ENCODE measurements around the gene MEX3A. TPM values are rescaled to one million over a fixed set of nuclear protein-coding genes. Genes with fewer than 3 reads are reported as not detected.

MEX3A gene
- total and polyA plus RNA-seq, 10 of the 15 experiments (the other 5 are each of a cell fraction or from before 2014, with no cell fraction given): 0.11 to 5.1 (median 1.7) TPM

Other genes with a start within 250 kb of the MEX3A start
Only the 7 nearest of the 20 such genes appear.
- 71.2 and 84.4 TPM in 2 replicates for gene ARHGEF2, start 103.9 kb downstream of the MEX3A start, total RNA-seq (2014; rRNA removed)
- gene ARHGEF2, start 103.9 kb downstream of the MEX3A start, total RNA-seq (2014; rRNA removed; fragmentation: Illumina TruSeq; extraction: Trizol): 40.4 and 44.9 TPM in 2 replicates
- 113 and 116 TPM in 2 replicates for gene ARHGEF2, start 103.9 kb downstream of the MEX3A start, total RNA-seq (2021)
- gene ARHGEF2, start 103.9 kb downstream of the MEX3A start, polyA plus RNA-seq (2011; rRNA removed): 48.7 and 88.1 TPM in 2 replicates
- 64.4 and 80.8 TPM in 2 replicates for gene ARHGEF2, start 103.9 kb downstream of the MEX3A start, polyA plus RNA-seq (2014; fragmentation: Illumina TruSeq; extraction: Trizol)
- 10 to 100 TPM in 1 of 2 experiments, 1 to 10 TPM in 1; 8.1 to 10.6 TPM for gene ARHGEF2, start 103.9 kb downstream of the MEX3A start, polyA plus RNA-seq (2014; fragmentation: Nextera tagmentation; extraction: Ambion mirVana)
- 87.0 and 89.9 TPM in 2 replicates for gene ARHGEF2, start 103.9 kb downstream of the MEX3A start, polyA plus RNA-seq (2014; rRNA removed)
- gene ARHGEF2, start 103.9 kb downstream of the MEX3A start, polyA plus RNA-seq (2016; fragmentation: Nextera tagmentation; extraction: Ambion mirVana): 10 to 100 TPM; 57.1 to 58.9 TPM
- 304 and 309 TPM in 2 replicates for gene SSR2, start 61.5 kb downstream of the MEX3A start, total RNA-seq (2014; rRNA removed)
- gene SSR2, start 61.5 kb downstream of the MEX3A start, total RNA-seq (2014; rRNA removed; fragmentation: Illumina TruSeq; extraction: Trizol): 253 and 257 TPM in 2 replicates
- gene SSR2, start 61.5 kb downstream of the MEX3A start, total RNA-seq (2021): 207 and 208 TPM in 2 replicates
- 434 and 553 TPM in 2 replicates for gene SSR2, start 61.5 kb downstream of the MEX3A start, polyA plus RNA-seq (2011; rRNA removed)
- 443 and 504 TPM in 2 replicates for gene SSR2, start 61.5 kb downstream of the MEX3A start, polyA plus RNA-seq (2014; fragmentation: Illumina TruSeq; extraction: Trizol)
- 100 to 1,000 TPM; 395 to 407 TPM for gene SSR2, start 61.5 kb downstream of the MEX3A start, polyA plus RNA-seq (2014; fragmentation: Nextera tagmentation; extraction: Ambion mirVana)
- 300 and 320 TPM in 2 replicates for gene SSR2, start 61.5 kb downstream of the MEX3A start, polyA plus RNA-seq (2014; rRNA removed)
- 100 to 1,000 TPM; 226 to 238 TPM for gene SSR2, start 61.5 kb downstream of the MEX3A start, polyA plus RNA-seq (2016; fragmentation: Nextera tagmentation; extraction: Ambion mirVana)
- gene UBQLN4, start 28.7 kb downstream of the MEX3A start, total RNA-seq (2014; rRNA removed): 18.7 and 19.6 TPM in 2 replicates
- 14.9 and 15.9 TPM in 2 replicates for gene UBQLN4, start 28.7 kb downstream of the MEX3A start, total RNA-seq (2014; rRNA removed; fragmentation: Illumina TruSeq; extraction: Trizol)
- gene UBQLN4, start 28.7 kb downstream of the MEX3A start, total RNA-seq (2021): 31.9 and 37.3 TPM in 2 replicates
- gene UBQLN4, start 28.7 kb downstream of the MEX3A start, polyA plus RNA-seq (2011; rRNA removed): 32.5 and 44.6 TPM in 2 replicates
- gene UBQLN4, start 28.7 kb downstream of the MEX3A start, polyA plus RNA-seq (2014; fragmentation: Illumina TruSeq; extraction: Trizol): 24.9 and 27.3 TPM in 2 replicates
- 10 to 100 TPM; 10.0 to 17.3 TPM for gene UBQLN4, start 28.7 kb downstream of the MEX3A start, polyA plus RNA-seq (2014; fragmentation: Nextera tagmentation; extraction: Ambion mirVana)
- 31.2 and 32.8 TPM in 2 replicates for gene UBQLN4, start 28.7 kb downstream of the MEX3A start, polyA plus RNA-seq (2014; rRNA removed)
- gene UBQLN4, start 28.7 kb downstream of the MEX3A start, polyA plus RNA-seq (2016; fragmentation: Nextera tagmentation; extraction: Ambion mirVana): 10 to 100 TPM; 18.9 to 20.6 TPM
- gene LAMTOR2, start 27.7 kb downstream of the MEX3A start, total RNA-seq (2014; rRNA removed): 76.3 and 90.3 TPM in 2 replicates
- 77.3 and 80.2 TPM in 2 replicates for gene LAMTOR2, start 27.7 kb downstream of the MEX3A start, total RNA-seq (2014; rRNA removed; fragmentation: Illumina TruSeq; extraction: Trizol)
- 73.5 and 73.9 TPM in 2 replicates for gene LAMTOR2, start 27.7 kb downstream of the MEX3A start, total RNA-seq (2021)
- gene LAMTOR2, start 27.7 kb downstream of the MEX3A start, polyA plus RNA-seq (2011; rRNA removed): 37.4 and 72.0 TPM in 2 replicates
- 34.9 and 71.9 TPM in 2 replicates for gene LAMTOR2, start 27.7 kb downstream of the MEX3A start, polyA plus RNA-seq (2014; fragmentation: Illumina TruSeq; extraction: Trizol)
- 100 to 1,000 TPM; 225 to 264 TPM for gene LAMTOR2, start 27.7 kb downstream of the MEX3A start, polyA plus RNA-seq (2014; fragmentation: Nextera tagmentation; extraction: Ambion mirVana)
- 104 and 123 TPM in 2 replicates for gene LAMTOR2, start 27.7 kb downstream of the MEX3A start, polyA plus RNA-seq (2014; rRNA removed)
- 100 to 1,000 TPM; 139 to 160 TPM for gene LAMTOR2, start 27.7 kb downstream of the MEX3A start, polyA plus RNA-seq (2016; fragmentation: Nextera tagmentation; extraction: Ambion mirVana)
- gene RAB25, start 21.3 kb downstream of the MEX3A start, total RNA-seq (2014; rRNA removed): not detected in 2 replicates
- gene RAB25, start 21.3 kb downstream of the MEX3A start, total RNA-seq (2014; rRNA removed; fragmentation: Illumina TruSeq; extraction: Trizol): not detected in 2 replicates
- gene RAB25, start 21.3 kb downstream of the MEX3A start, total RNA-seq (2021): 0.29 and 0.36 TPM in 2 replicates
- 0.22 and 0.45 TPM in 2 replicates for gene RAB25, start 21.3 kb downstream of the MEX3A start, polyA plus RNA-seq (2011; rRNA removed)
- 0.16 TPM in 1 of 2 replicates, not detected in the other for gene RAB25, start 21.3 kb downstream of the MEX3A start, polyA plus RNA-seq (2014; fragmentation: Illumina TruSeq; extraction: Trizol)
- not detected for gene RAB25, start 21.3 kb downstream of the MEX3A start, polyA plus RNA-seq (2014; fragmentation: Nextera tagmentation; extraction: Ambion mirVana)
- gene RAB25, start 21.3 kb downstream of the MEX3A start, polyA plus RNA-seq (2014; rRNA removed): 0.44 TPM in 1 of 2 replicates, not detected in the other
- gene RAB25, start 21.3 kb downstream of the MEX3A start, polyA plus RNA-seq (2016; fragmentation: Nextera tagmentation; extraction: Ambion mirVana): not detected
- 130 and 136 TPM in 2 replicates for gene LMNA, start 32.2 kb upstream of the MEX3A start, total RNA-seq (2014; rRNA removed)
- gene LMNA, start 32.2 kb upstream of the MEX3A start, total RNA-seq (2014; rRNA removed; fragmentation: Illumina TruSeq; extraction: Trizol): 31.6 and 35.1 TPM in 2 replicates
- gene LMNA, start 32.2 kb upstream of the MEX3A start, total RNA-seq (2021): 188 and 189 TPM in 2 replicates
- 37.3 and 52.9 TPM in 2 replicates for gene LMNA, start 32.2 kb upstream of the MEX3A start, polyA plus RNA-seq (2011; rRNA removed)
- gene LMNA, start 32.2 kb upstream of the MEX3A start, polyA plus RNA-seq (2014; fragmentation: Illumina TruSeq; extraction: Trizol): 9.6 and 30.1 TPM in 2 replicates
- 1 to 10 TPM in 1 of 2 experiments, under 1 TPM in 1; 0.42 to 6.0 TPM for gene LMNA, start 32.2 kb upstream of the MEX3A start, polyA plus RNA-seq (2014; fragmentation: Nextera tagmentation; extraction: Ambion mirVana)
- gene LMNA, start 32.2 kb upstream of the MEX3A start, polyA plus RNA-seq (2014; rRNA removed): 101 and 109 TPM in 2 replicates
- 100 to 1,000 TPM; 320 to 334 TPM for gene LMNA, start 32.2 kb upstream of the MEX3A start, polyA plus RNA-seq (2016; fragmentation: Nextera tagmentation; extraction: Ambion mirVana)
- 24.4 and 36.5 TPM in 2 replicates for gene SEMA4A, start 71.1 kb upstream of the MEX3A start, total RNA-seq (2014; rRNA removed)
- 16.5 and 17.2 TPM in 2 replicates for gene SEMA4A, start 71.1 kb upstream of the MEX3A start, total RNA-seq (2014; rRNA removed; fragmentation: Illumina TruSeq; extraction: Trizol)
- 46.3 and 52.1 TPM in 2 replicates for gene SEMA4A, start 71.1 kb upstream of the MEX3A start, total RNA-seq (2021)
- gene SEMA4A, start 71.1 kb upstream of the MEX3A start, polyA plus RNA-seq (2011; rRNA removed): 10.5 and 20.9 TPM in 2 replicates
- gene SEMA4A, start 71.1 kb upstream of the MEX3A start, polyA plus RNA-seq (2014; fragmentation: Illumina TruSeq; extraction: Trizol): 25.7 and 31.2 TPM in 2 replicates
- gene SEMA4A, start 71.1 kb upstream of the MEX3A start, polyA plus RNA-seq (2014; fragmentation: Nextera tagmentation; extraction: Ambion mirVana): 1 to 10 TPM; 2.6 to 3.4 TPM
- 34.4 and 38.4 TPM in 2 replicates for gene SEMA4A, start 71.1 kb upstream of the MEX3A start, polyA plus RNA-seq (2014; rRNA removed)
- gene SEMA4A, start 71.1 kb upstream of the MEX3A start, polyA plus RNA-seq (2016; fragmentation: Nextera tagmentation; extraction: Ambion mirVana): 10 to 100 TPM; 60.3 to 64.2 TPM

Measured in GM12878 (cell line).